ENCODE measurements around the gene EPX.

GRCh38 chr17:58244963-58245362 is 52.4 kb downstream of the EPX start:
- TF ChIP-seq CTCF (IDR thresholded peaks at IDR 0.05; ENCODE audit: low read depth, low read length) (no peak), POLR2A (IDR thresholded peaks at IDR 0.05; ENCODE audit: extremely low read depth, insufficient read length) (no peak)
